ENCODE data around the gene LYST. TPM values are rescaled to one million over a fixed set of nuclear protein-coding genes. Genes with fewer than 3 reads are reported as not detected.
"Not testable (repeated sequence)": the region's sequence is repeated elsewhere in the genome, so short reads cannot be mapped to it uniquely, and the experiment has no call there.

The LYST gene
- total RNA-seq, 1 experiment from 2014 or later: 4.8 TPM

DNA sequence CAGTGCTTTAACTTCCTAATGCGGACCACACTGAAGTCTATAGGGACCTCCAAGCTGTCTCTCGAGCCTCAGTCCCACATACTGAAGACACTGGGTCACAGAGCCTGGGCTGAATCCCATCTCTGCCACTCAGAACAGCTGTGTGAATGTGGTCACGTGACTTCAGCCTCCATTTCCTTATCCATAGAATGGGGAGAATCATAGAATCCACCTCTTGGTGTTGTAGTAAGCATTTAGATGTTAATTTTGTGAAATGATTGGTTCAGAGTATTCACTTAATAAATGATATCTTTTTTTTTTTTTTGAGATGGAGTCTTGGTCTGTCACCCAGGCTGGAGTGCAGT is 41.2 kb upstream of the LYST start:
- intact Hi-C loops (cut with micrococcal nuclease): no loop called here
- no peak for DNase-seq
- ChIA-PET POLR2A (ENCODE audit: unreplicated experiment) (no interaction called here), CTCF (no interaction called here)
- Histone ChIP-seq H3K36me3 (ENCODE audit: low read depth, low read length) (no peaks in the 10 kb centered on the region), H3K4me3 (ENCODE audit: low read length) (no peak overlapping the region), H3K9ac (ENCODE audit: low read length) (0 out of 2 replicates have a peak overlapping the region, but pooled peaks have one; percentile 40), H3K79me2 (ENCODE audit: low read length) (no peaks in the 10 kb centered on the region), H3K27ac (ENCODE audit: low read length) (peak overlapping the region; percentile 100), H3K4me2 (ENCODE audit: low read length) (no peak overlapping the region), H4K20me1 (ENCODE audit: low read length) (no peaks in the 10 kb centered on the region), H2AFZ (ENCODE audit: low read length) (no peak overlapping the region), H3K9me3 (ENCODE audit: low read length) (no peaks in the 10 kb centered on the region), H3K27me3 (ENCODE audit: low read length) (no peaks in the 10 kb centered on the region), H3F3A (ENCODE audit: low read length, unreplicated experiment) (peaks cover 3% of the 10 kb centered on the region), H3K4me1 (ENCODE audit: insufficient read depth, low read length) (peaks cover 46% of the 10 kb centered on the region), H3K9me2 (replicated peaks; ENCODE audit: low read length) (no peaks in the 10 kb centered on the region)
- TF ChIP-seq EZH2 (IDR thresholded peaks at IDR 0.05; ENCODE audit: low read length, unreplicated experiment) (no peak), EZH2phosphoT487 (IDR thresholded peaks at IDR 0.05; ENCODE audit: borderline replicate concordance, low read length) (no peak)
- TF ChIP-seq, protein P1, sequence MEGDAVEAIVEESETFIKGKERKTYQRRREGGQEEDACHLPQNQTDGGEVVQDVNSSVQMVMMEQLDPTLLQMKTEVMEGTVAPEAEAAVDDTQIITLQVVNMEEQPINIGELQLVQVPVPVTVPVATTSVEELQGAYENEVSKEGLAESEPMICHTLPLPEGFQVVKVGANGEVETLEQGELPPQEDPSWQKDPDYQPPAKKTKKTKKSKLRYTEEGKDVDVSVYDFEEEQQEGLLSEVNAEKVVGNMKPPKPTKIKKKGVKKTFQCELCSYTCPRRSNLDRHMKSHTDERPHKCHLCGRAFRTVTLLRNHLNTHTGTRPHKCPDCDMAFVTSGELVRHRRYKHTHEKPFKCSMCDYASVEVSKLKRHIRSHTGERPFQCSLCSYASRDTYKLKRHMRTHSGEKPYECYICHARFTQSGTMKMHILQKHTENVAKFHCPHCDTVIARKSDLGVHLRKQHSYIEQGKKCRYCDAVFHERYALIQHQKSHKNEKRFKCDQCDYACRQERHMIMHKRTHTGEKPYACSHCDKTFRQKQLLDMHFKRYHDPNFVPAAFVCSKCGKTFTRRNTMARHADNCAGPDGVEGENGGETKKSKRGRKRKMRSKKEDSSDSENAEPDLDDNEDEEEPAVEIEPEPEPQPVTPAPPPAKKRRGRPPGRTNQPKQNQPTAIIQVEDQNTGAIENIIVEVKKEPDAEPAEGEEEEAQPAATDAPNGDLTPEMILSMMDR (conservative IDR thresholded peaks at IDR 0.05; ENCODE audit: low read depth, low read length): no peak
- BruUV-seq (replicated peaks): no TSS peak
- ATAC-seq: no peak

DNA sequence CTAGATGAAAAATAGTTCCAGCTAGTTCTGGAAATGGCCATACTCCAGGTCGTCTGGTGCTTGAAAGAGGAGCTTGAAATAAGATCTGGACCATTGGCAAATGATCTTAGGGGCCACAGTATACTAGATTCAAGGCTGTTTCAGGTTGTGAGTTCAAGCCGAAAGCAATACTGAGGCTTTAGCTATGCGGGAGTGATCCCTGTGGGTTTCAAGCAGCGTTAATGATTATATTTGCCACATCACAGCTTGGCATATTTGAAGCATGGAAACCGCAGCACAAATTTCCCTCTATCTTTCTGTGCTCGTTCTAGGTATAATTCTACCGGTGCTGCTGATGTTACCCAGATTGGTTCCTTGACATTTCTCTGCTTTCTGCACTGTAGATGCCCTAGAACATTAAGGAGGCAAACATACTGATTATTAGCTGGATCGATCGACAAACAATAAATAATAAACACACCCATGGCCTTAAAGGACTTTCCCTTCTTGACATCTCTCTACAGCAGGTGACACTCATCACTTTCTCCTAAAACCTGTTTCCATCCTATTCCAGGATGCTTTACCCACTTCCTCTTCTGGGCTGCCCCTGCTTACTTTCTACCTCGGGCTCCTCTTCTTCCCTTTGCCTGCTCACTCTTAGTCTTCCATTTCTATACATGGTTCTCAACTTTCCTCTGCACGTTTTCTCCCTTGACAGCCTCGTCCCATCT is 40.6 kb upstream of the LYST start:
- H3F3A ChIP-seq (ENCODE audit: low read length, unreplicated experiment): peaks cover 3% of the 10 kb centered on the region
- H3K27me3 ChIP-seq (ENCODE audit: low read length): no peaks in the 10 kb centered on the region
- POLR2A ChIA-PET (ENCODE audit: unreplicated experiment): no interaction called here
- no peak for DNase-seq
- H3K9me2 ChIP-seq (replicated peaks; ENCODE audit: low read length): no peaks in the 10 kb centered on the region
- H3K36me3 ChIP-seq (ENCODE audit: low read depth, low read length): no peaks in the 10 kb centered on the region
- no peak for TF ChIP-seq EZH2phosphoT487 (IDR thresholded peaks at IDR 0.05; ENCODE audit: borderline replicate concordance, low read length)
- TF ChIP-seq, protein P1 (conservative IDR thresholded peaks at IDR 0.05; ENCODE audit: low read depth, low read length): no peak
- TF ChIP-seq EZH2 (IDR thresholded peaks at IDR 0.05; ENCODE audit: low read length, unreplicated experiment): no peak
- no peak overlapping the region for H3K9ac ChIP-seq (ENCODE audit: low read length)
- H3K9me3 ChIP-seq (ENCODE audit: low read length): no peaks in the 10 kb centered on the region
- no peak overlapping the region for H3K27ac ChIP-seq (ENCODE audit: low read length)
- no peak for ATAC-seq
- no peaks in the 10 kb centered on the region for H4K20me1 ChIP-seq (ENCODE audit: low read length)
- CTCF ChIA-PET: no interaction called here
- no peak overlapping the region for H3K4me3 ChIP-seq (ENCODE audit: low read length)
- H3K79me2 ChIP-seq (ENCODE audit: low read length): no peaks in the 10 kb centered on the region
- no TSS peak for BruUV-seq (replicated peaks)
- no peak overlapping the region for H3K4me2 ChIP-seq (ENCODE audit: low read length)
- peaks cover 48% of the 10 kb centered on the region for H3K4me1 ChIP-seq (ENCODE audit: insufficient read depth, low read length)
- intact Hi-C loops (cut with micrococcal nuclease): no loop called here
- no peak overlapping the region for H2AFZ ChIP-seq (ENCODE audit: low read length)

DNA sequence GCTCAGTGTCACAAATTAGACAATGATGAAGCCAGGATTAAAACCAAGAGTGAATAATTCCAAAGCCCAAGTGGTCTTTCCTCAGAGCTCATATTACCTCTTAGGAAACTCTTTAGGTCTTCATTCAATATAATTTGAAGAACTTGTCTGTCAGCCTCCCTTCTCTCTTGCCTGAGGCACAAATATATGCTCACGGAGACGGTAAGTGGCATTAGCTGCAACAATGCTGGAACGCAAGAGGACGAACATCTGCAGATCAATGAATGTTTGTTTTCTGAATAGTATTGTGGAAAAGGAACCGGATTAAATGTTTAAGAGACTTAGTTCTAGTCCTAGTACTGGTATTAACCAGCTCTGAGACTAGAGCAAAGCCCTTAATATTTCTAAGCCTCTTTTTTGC is 39.7 kb upstream of the LYST start:
- Histone ChIP-seq H3K9me3 (ENCODE audit: low read length) (no peaks in the 10 kb centered on the region), H3K4me1 (ENCODE audit: insufficient read depth, low read length) (peaks cover 43% of the 10 kb centered on the region), H3K4me3 (ENCODE audit: low read length) (no peak overlapping the region), H3K4me2 (ENCODE audit: low read length) (no peak overlapping the region), H3F3A (ENCODE audit: low read length, unreplicated experiment) (peaks cover 3% of the 10 kb centered on the region), H2AFZ (ENCODE audit: low read length) (no peak overlapping the region), H3K9ac (ENCODE audit: low read length) (no peak overlapping the region), H3K36me3 (ENCODE audit: low read depth, low read length) (no peaks in the 10 kb centered on the region), H3K9me2 (replicated peaks; ENCODE audit: low read length) (no peaks in the 10 kb centered on the region), H3K79me2 (ENCODE audit: low read length) (no peaks in the 10 kb centered on the region), H3K27me3 (ENCODE audit: low read length) (no peaks in the 10 kb centered on the region), H3K27ac (ENCODE audit: low read length) (no peak overlapping the region), H4K20me1 (ENCODE audit: low read length) (no peaks in the 10 kb centered on the region)
- intact Hi-C loops (cut with micrococcal nuclease): no loop called here
- TF ChIP-seq, protein P1 (conservative IDR thresholded peaks at IDR 0.05; ENCODE audit: low read depth, low read length): no peak
- TF ChIP-seq EZH2phosphoT487 (IDR thresholded peaks at IDR 0.05; ENCODE audit: borderline replicate concordance, low read length): no peak
- TF ChIP-seq EZH2 (IDR thresholded peaks at IDR 0.05; ENCODE audit: low read length, unreplicated experiment): no peak
- BruUV-seq (replicated peaks): no TSS peak
- POLR2A ChIA-PET (ENCODE audit: unreplicated experiment): interaction anchor here (0.7 kb wide), 1 partner anchor 13 kb away, joined by 4 read pairs; no protein-coding TSS in a partner anchor
- CTCF ChIA-PET: no interaction called here
- DNase-seq: no peak
- no peak for ATAC-seq

DNA sequence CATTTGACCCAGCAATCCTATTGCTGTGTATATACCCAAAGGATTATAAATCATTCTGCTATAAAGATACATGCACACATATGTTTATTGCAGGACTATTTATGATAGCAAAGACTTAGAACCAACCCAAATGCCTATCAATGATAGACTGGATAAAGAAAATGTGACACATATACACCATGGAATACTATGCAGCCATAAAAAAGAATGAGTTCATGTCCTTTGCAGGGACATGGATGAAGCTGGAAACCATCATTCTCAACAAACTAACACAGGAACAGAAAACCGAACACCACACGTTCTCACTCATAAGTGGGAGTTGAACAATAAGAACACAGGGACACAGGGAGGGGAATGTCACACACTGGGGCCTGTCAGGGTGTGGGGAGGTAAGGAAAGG is 37.1 kb upstream of the LYST start:
- 0 out of 2 replicates have a peak overlapping the region, but pooled peaks have one; percentile 24 for H3K4me2 ChIP-seq (ENCODE audit: low read length)
- H3K9me2 ChIP-seq (replicated peaks; ENCODE audit: low read length); CTCF ChIA-PET; H3K9me3 ChIP-seq (ENCODE audit: low read length); H3K79me2 ChIP-seq (ENCODE audit: low read length); intact Hi-C loops (cut with micrococcal nuclease); H3K4me3 ChIP-seq (ENCODE audit: low read length); H3K36me3 ChIP-seq (ENCODE audit: low read depth, low read length); ATAC-seq; DNase-seq; H3K9ac ChIP-seq (ENCODE audit: low read length); H3K27me3 ChIP-seq (ENCODE audit: low read length); H2AFZ ChIP-seq (ENCODE audit: low read length); H3F3A ChIP-seq (ENCODE audit: low read length, unreplicated experiment); H4K20me1 ChIP-seq (ENCODE audit: low read length); POLR2A ChIA-PET (ENCODE audit: unreplicated experiment); BruUV-seq (replicated peaks): not testable (repeated sequence)
- H3K27ac ChIP-seq (ENCODE audit: low read length): 0 out of 2 replicates have a peak overlapping the region, but pooled peaks have one; percentile 73
- H3K4me1 ChIP-seq (ENCODE audit: insufficient read depth, low read length): peaks cover 20% of the 10 kb centered on the region
